Uterus (tissue), 4 donors: ENCODE results near the gene NAA10. TPM values are rescaled to one million over a fixed set of nuclear protein-coding genes. Genes with fewer than 3 reads are reported as not detected.

Experiments used
- DNase-seq, 2 donors: peaks; one replicate each; pipeline ENCODE4 v3.0.0-alpha.2; 2019 to 2020
- H3K27ac ChIP-seq, 2 donors: fragments of 200-600 bp; sonication (generic); 1 replicate in 1 of 2; 2 replicates in 1 of 2; pipeline ENCODE4 v1.5.1; 2016 to 2018
- H3K27me3 ChIP-seq, 2 donors: fragments of 200-600 bp; sonication (generic); one replicate each; pipeline ENCODE4 v1.5.1; 2018 to 2019; ENCODE audit warnings: control low read depth in 1 of 2
- H3K36me3 ChIP-seq, 2 donors: fragments of 200-600 bp; sonication (generic); one replicate each; pipeline ENCODE4 v1.5.1; 2019; ENCODE audit warnings: control low read depth in 1 of 2
- H3K4me1 ChIP-seq, 2 donors: fragments of 200-600 bp; sonication (generic); one replicate each; pipeline ENCODE4 v1.5.1; 2018 to 2019; ENCODE audit warnings: control low read depth in 1 of 2
- H3K4me3 ChIP-seq, 2 donors: fragments of 200-600 bp; sonication (generic); 1 replicate in 1 of 2; 2 replicates in 1 of 2; pipeline ENCODE4 v1.5.1; 2018 to 2019; ENCODE audit warnings: mild to moderate bottlenecking in 1 of 2
- H3K9me3 ChIP-seq, 2 donors: fragments of 200-600 bp; sonication (generic); one replicate each; pipeline ENCODE4 v1.5.1; 2019; ENCODE audit warnings: control low read depth in 1 of 2
- POLR2A ChIP-seq, 2 donors: fragments of 450-650 bp; IDR thresholded peaks; one replicate each; pipeline ENCODE4 v1.6.1; 2016; ENCODE audit warnings: antibody characterized with exemption in 2 of 2, mild to moderate bottlenecking in 1 of 2, moderate library complexity in 1 of 2
- intact Hi-C: fragments of 100-400 bp; cut with DNase I; formaldehyde crosslinking; loops from one replicate; pipeline ENCODE4 v1.15.1; 2023; ENCODE audit warnings: low total_unique reads
- total RNA-seq, 4 donors: library from RNA; depleted of rRNA in 3 of 4; stranded (reverse); fragments of >200 nt in 3 of 4; gene quantifications; one replicate each; pipeline versions ENCODE4 v1.1.0 to v1.2.4, GENCODE V29; 2014 to 2023
- TF ChIP-seq, protein P1 (sequence below), 4 experiments: fragments of 200-600 bp in 2 of 4; fragments of 450-650 bp in 2 of 4; sonication (generic) in 2 of 4; IDR thresholded peaks; one replicate each; pipeline ENCODE4 v1.5.1; 2016 to 2019; ENCODE audit warnings: antibody characterized with exemption in 4 of 4, mild to moderate bottlenecking in 2 of 4, moderate library complexity in 1 of 4
- donor health status: DM: yes; HTN: yes; CAD: no.

NAA10 gene
- total RNA-seq, 4 donors from 2014 or later = 37.9 to 198 (median 109) TPM

- intact Hi-C loops = no loop called here
- H3K4me3 ChIP-seq = no peak overlapping the region
- TF ChIP-seq, protein P1, sequence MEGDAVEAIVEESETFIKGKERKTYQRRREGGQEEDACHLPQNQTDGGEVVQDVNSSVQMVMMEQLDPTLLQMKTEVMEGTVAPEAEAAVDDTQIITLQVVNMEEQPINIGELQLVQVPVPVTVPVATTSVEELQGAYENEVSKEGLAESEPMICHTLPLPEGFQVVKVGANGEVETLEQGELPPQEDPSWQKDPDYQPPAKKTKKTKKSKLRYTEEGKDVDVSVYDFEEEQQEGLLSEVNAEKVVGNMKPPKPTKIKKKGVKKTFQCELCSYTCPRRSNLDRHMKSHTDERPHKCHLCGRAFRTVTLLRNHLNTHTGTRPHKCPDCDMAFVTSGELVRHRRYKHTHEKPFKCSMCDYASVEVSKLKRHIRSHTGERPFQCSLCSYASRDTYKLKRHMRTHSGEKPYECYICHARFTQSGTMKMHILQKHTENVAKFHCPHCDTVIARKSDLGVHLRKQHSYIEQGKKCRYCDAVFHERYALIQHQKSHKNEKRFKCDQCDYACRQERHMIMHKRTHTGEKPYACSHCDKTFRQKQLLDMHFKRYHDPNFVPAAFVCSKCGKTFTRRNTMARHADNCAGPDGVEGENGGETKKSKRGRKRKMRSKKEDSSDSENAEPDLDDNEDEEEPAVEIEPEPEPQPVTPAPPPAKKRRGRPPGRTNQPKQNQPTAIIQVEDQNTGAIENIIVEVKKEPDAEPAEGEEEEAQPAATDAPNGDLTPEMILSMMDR (IDR thresholded peaks at IDR 0.05) = no peak
- TF ChIP-seq POLR2A (IDR thresholded peaks at IDR 0.05) = no peak
- no peaks in the 10 kb centered on the region for H3K9me3 ChIP-seq
- no peaks in the 10 kb centered on the region for H3K4me1 ChIP-seq
- no peaks in the 10 kb centered on the region for H3K27me3 ChIP-seq
- H3K27ac ChIP-seq = no peak overlapping the region
- DNase-seq = no peak
- H3K36me3 ChIP-seq = no peaks in the 10 kb centered on the region
Measured at GRCh38 chrX:153906126-153906917, 28.5 kb downstream of the NAA10 start.

DNA sequence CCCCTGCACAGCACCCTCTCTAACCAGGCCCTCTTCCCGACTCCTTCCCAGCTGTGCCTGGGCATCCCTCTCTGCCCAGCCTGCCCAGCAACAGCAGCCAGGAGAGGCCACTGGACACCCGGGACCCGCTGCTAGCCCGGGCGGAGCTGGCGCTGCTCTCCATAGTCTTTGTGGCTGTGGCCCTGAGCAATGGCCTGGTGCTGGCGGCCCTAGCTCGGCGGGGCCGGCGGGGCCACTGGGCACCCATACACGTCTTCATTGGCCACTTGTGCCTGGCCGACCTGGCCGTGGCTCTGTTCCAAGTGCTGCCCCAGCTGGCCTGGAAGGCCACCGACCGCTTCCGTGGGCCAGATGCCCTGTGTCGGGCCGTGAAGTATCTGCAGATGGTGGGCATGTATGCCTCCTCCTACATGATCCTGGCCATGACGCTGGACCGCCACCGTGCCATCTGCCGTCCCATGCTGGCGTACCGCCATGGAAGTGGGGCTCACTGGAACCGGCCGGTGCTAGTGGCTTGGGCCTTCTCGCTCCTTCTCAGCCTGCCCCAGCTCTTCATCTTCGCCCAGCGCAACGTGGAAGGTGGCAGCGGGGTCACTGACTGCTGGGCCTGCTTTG lies 29.2 kb downstream of the NAA10 start:
- DNase-seq = no peak

GRCh38 chrX:153903991-153904957 lies 30.6 kb downstream of the NAA10 start, which contains the start of gene AVPR2:
Gene AVPR2, plus strand, starts transcription at chrX:153904673. Its CDS starts 473 bp downstream, at chrX:153905146.
- DNase-seq = no peak
- no peaks in the 10 kb centered on the region for H3K36me3 ChIP-seq
- intact Hi-C loops = no loop called here
- no peaks in the 10 kb centered on the region for H3K4me1 ChIP-seq
- no peak within 1 kb of the TSS for H3K27ac ChIP-seq
- H3K9me3 ChIP-seq = no peaks in the 10 kb centered on the region
- H3K4me3 ChIP-seq = no peak within 1 kb of the TSS
- H3K27me3 ChIP-seq = no peaks in the 10 kb centered on the region
- no peak for TF ChIP-seq POLR2A (IDR thresholded peaks at IDR 0.05)
- TF ChIP-seq, protein P1 (IDR thresholded peaks at IDR 0.05) = no peak

More for the DNA sequence above, 29.2 kb downstream of the NAA10 start:
- Histone ChIP-seq H3K4me1 (no peaks in the 10 kb centered on the region), H3K9me3 (no peaks in the 10 kb centered on the region), H3K4me3 (no peak overlapping the region), H3K36me3 (no peaks in the 10 kb centered on the region), H3K27me3 (no peaks in the 10 kb centered on the region), H3K27ac (no peak overlapping the region)
- TF ChIP-seq, protein P1 (IDR thresholded peaks at IDR 0.05) = no peak
- TF ChIP-seq POLR2A (IDR thresholded peaks at IDR 0.05) = no peak
- intact Hi-C loops = no loop called here

GRCh38 chrX:153903238-153903980 lies 31.4 kb downstream of the NAA10 start:
- H3K27me3 ChIP-seq = no peaks in the 10 kb centered on the region
- intact Hi-C loops = no loop called here
- H3K4me3 ChIP-seq = no peak overlapping the region
- no peak for TF ChIP-seq POLR2A (IDR thresholded peaks at IDR 0.05)
- TF ChIP-seq, protein P1 (IDR thresholded peaks at IDR 0.05) = no peak
- H3K36me3 ChIP-seq = no peaks in the 10 kb centered on the region
- no peaks in the 10 kb centered on the region for H3K4me1 ChIP-seq
- DNase-seq = no peak
- H3K9me3 ChIP-seq = no peaks in the 10 kb centered on the region
- no peak overlapping the region for H3K27ac ChIP-seq
